SH-SY5Y (cell line): ENCODE results near the gene NARS2.

Source experiments
- GATA2 ChIP-seq: IDR thresholded peaks from 2 replicates; pipeline ENCODE4 v1.6.1; 2011; ENCODE audit warnings: mild to moderate bottlenecking, low read depth, low read length
- GATA3 ChIP-seq: IDR thresholded peaks from 2 replicates; pipeline ENCODE4 v1.6.1; 2011; ENCODE audit warnings: low read depth, mild to moderate bottlenecking, low read length, moderate library complexity

DNA sequence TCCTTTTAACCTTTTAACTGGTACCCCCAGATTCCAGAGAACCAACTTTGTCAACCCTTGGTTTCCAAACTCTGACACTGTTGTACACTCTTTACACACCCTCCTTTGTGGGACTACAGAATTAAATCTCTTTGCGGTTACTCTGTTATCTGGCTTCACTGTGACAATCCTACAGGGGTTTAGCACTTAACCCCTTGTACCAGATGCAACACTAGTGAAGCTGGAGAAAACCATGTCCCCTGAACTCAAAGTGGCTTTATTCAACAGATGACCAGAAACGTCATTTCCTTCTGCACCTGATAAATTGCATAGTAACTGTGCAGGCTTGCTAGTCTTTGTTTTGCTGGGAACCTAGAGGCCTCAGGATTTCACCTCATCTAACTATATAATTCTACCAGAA is 151.4 kb downstream of the NARS2 start:
- TF ChIP-seq GATA2 = no peak
- no peak for TF ChIP-seq GATA3
